Umbilical cord (tissue), 2 donors: ENCODE results near the gene PHF19. TPM values are rescaled to one million over a fixed set of nuclear protein-coding genes. Genes with fewer than 3 reads are reported as not detected.

Experiments used
- DNase-seq: peaks from one replicate; pipeline ENCODE4 v3.0.0-alpha.2; 2015; ENCODE audit warnings: low spot score
- total RNA-seq: library from RNA; depleted of rRNA; stranded (reverse); fragments of >200 nt; gene quantifications from one replicate; pipeline ENCODE4 v1.2.3, GENCODE V29; 2014; ENCODE audit warnings: low replicate concordance; ENCODE audit not compliant: insufficient read depth

PHF19 gene
- total RNA-seq, 1 donor from 2014 or later: 20.0 TPM

GRCh38 chr9:120815075-120815474 lies 61.9 kb downstream of the PHF19 start:
- DNase-seq: no peak

DNA sequence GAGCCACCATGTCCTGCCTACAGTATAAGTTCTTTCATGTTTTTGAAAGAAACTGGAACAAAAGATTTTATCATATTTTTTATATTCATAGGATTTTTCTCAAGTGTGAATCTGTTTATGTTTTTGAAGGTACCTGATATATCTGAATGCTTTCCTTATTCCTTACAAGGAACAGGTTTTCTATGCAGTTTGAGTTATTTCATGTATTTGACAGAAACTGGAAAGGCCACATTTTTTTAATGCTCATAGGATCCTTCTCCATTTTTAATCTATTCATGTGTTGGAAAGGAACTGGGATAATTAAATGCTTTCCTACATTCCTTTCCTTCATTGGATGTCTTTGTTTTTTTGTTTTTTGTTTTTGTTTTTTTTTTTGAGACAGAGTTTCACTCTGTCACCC lies 68.1 kb downstream of the PHF19 start:
- DNase-seq: no peak

DNA sequence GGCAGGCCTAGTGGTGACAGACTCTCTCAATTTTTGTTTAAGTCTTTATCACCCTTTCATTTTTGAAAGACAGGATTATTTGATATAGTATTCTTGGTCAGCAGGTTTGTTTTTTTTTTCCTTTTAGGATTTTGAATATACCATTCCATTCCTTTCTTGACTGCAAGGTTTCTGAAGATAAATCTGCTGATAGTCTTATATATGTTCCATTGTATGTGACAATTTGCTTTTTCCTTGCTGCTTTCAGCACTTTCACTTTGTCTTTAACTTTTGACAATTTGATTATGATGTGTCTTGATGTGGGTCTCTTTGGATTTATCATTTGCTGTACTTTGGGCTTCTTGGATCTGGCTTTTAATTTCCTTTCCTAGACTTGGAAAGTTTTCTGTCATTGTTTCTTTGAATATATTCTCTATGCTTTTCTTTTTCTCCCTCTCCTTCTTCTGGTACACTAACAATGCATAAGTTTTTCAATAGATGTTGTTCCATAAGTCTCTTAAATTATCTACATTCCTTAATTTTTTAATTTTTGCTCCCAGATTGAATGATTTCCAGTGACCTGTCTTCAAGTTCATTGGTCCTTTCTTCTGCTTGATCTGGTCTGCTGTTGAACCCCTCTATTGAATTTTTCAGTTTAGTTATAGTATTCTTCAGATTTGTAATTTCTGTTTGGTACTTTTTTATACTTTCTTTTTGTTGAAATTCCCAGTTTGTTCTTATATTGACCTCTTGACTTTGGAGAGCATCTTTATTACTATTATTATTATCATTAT lies 69.2 kb downstream of the PHF19 start:
- no peak for DNase-seq

Other genes with a start within 250 kb of the PHF19 start
- 7.9 TPM for gene MEGF9, start 162.7 kb downstream of the PHF19 start, total RNA-seq
- gene FBXW2, start 83.8 kb downstream of the PHF19 start, total RNA-seq: 65.0 TPM
- gene PSMD5, start 34.3 kb downstream of the PHF19 start, total RNA-seq: 57.8 TPM
- gene TRAF1, start 49.6 kb upstream of the PHF19 start, total RNA-seq: 12.5 TPM
- gene C5, start 173.1 kb upstream of the PHF19 start, total RNA-seq: 8.2 TPM
- gene CNTRL, start 197.8 kb upstream of the PHF19 start, total RNA-seq: 15.9 TPM